ENCODE results near the gene THEMIS. TPM values are rescaled to one million over a fixed set of nuclear protein-coding genes. Genes with fewer than 3 reads are reported as not detected.

THEMIS gene
- polyA plus RNA-seq, 1 donor (not counting 4 experiments of a cell fraction or from before 2014, with no cell fraction given), result not detected

DNA sequence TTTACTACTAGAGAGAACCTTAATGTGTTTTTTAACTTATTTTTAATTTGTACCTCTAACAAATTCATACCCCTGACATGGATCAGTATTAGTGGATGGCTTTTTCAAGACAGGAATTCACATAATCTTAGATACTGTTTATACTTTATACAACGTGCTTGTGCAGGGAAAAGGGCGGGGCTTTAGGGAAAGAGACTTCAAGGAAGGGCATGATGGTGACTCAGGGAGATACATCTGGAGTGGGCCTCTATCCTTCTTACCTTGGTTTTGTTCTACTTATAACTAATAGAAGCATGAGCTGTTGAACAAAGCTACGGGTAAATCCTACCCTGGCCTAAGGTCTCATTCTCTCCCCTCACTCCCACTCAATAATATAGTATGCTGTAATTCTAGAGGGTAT lies 163.1 kb downstream of the THEMIS start:
- H3K4me2 ChIP-seq (ENCODE audit: control insufficient read depth, extremely low read depth, insufficient read depth, low read depth, low read length), result no peak overlapping the region
- no peaks in the 10 kb centered on the region for H3K4me1 ChIP-seq (ENCODE audit: control insufficient read depth, extremely low read depth, insufficient read depth, low read length)
- no peak overlapping the region for H3K27ac ChIP-seq (ENCODE audit: control insufficient read depth, insufficient read depth, low read length)
- no peaks in the 10 kb centered on the region for H4K20me1 ChIP-seq (ENCODE audit: control insufficient read depth, extremely low read depth, insufficient read depth, low read length)
- no peak for DNase-seq (ENCODE audit: low read depth, low spot score)
- no peak for TF ChIP-seq EZH2 (IDR thresholded peaks at IDR 0.05; ENCODE audit: low read length)
- TF ChIP-seq, protein P1, sequence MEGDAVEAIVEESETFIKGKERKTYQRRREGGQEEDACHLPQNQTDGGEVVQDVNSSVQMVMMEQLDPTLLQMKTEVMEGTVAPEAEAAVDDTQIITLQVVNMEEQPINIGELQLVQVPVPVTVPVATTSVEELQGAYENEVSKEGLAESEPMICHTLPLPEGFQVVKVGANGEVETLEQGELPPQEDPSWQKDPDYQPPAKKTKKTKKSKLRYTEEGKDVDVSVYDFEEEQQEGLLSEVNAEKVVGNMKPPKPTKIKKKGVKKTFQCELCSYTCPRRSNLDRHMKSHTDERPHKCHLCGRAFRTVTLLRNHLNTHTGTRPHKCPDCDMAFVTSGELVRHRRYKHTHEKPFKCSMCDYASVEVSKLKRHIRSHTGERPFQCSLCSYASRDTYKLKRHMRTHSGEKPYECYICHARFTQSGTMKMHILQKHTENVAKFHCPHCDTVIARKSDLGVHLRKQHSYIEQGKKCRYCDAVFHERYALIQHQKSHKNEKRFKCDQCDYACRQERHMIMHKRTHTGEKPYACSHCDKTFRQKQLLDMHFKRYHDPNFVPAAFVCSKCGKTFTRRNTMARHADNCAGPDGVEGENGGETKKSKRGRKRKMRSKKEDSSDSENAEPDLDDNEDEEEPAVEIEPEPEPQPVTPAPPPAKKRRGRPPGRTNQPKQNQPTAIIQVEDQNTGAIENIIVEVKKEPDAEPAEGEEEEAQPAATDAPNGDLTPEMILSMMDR (optimal IDR thresholded peaks at IDR 0.05 in 1 of 3, IDR thresholded peaks at IDR 0.05 in 1 of 3, conservative IDR thresholded peaks at IDR 0.05 in 1 of 3; ENCODE audit: extremely low read depth in 1 of 3, insufficient read depth in 2 of 3, low read length in 3 of 3), result no peak
- no peaks in the 10 kb centered on the region for H3K36me3 ChIP-seq (ENCODE audit: control insufficient read depth in 2 of 2, extremely low read depth in 1 of 2, insufficient read depth in 2 of 2, low read length in 2 of 2)
- H3K79me2 ChIP-seq (ENCODE audit: control insufficient read depth, insufficient read depth, low read length), result no peaks in the 10 kb centered on the region
- H2AFZ ChIP-seq (ENCODE audit: control insufficient read depth, low read length), result no peak overlapping the region
- H3K9ac ChIP-seq (ENCODE audit: control insufficient read depth, extremely low read depth, insufficient read depth, low read length), result no peak overlapping the region
- H3K9me3 ChIP-seq (ENCODE audit: control insufficient read depth, low read depth, low read length), result no peaks in the 10 kb centered on the region
- FAIRE-seq, result no peak
- dilution Hi-C loops (cut with MboI; ENCODE audit: extremely low pct_ligation_motif_present, low sequenced_read_pairs), result no loop called here
- no peaks in the 10 kb centered on the region for H3K9me1 ChIP-seq (ENCODE audit: control insufficient read depth, extremely low read depth, insufficient read depth, low read length)
- no peak overlapping the region for H3K4me3 ChIP-seq (ENCODE audit: control insufficient read depth in 2 of 3, extremely low read depth in 1 of 3, insufficient read depth in 2 of 3, low read depth in 1 of 3, low read length in 3 of 3)
- H3K27me3 ChIP-seq (ENCODE audit: control insufficient read depth, extremely low read depth, insufficient read depth, low read length), result no peaks in the 10 kb centered on the region

DNA sequence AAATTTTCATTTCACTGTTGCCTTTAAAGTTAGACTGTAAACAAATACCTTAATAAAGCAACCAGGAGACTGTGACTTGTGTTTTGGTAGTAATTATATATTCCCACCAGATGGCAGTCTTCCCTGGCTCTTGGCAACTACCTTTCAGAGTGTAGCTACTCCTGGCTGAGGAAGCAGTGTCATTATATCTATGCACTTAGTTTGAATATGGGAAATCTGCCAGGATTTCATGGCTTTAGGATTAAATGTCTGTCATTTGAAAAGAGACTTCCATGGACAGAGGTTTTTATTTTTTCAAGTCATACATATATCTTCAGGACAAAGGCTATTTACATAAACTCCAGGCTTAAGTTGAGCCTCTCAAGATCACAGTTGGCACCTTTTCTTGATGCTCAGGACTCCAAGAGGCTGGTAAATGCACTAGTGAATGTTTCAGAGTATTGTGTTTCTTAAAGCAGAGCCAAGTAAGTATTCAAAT lies 163.8 kb downstream of the THEMIS start:
- dilution Hi-C loops (cut with MboI; ENCODE audit: extremely low pct_ligation_motif_present, low sequenced_read_pairs), result no loop called here
- FAIRE-seq (peak; percentile 75), DNase-seq (ENCODE audit: low read depth, low spot score) (peak; percentile 38)
- Histone ChIP-seq H3K4me2 (ENCODE audit: control insufficient read depth, extremely low read depth, insufficient read depth, low read depth, low read length) (no peak overlapping the region), H3K9me1 (ENCODE audit: control insufficient read depth, extremely low read depth, insufficient read depth, low read length) (no peaks in the 10 kb centered on the region), H3K9me3 (ENCODE audit: control insufficient read depth, low read depth, low read length) (no peaks in the 10 kb centered on the region), H3K27ac (ENCODE audit: control insufficient read depth, insufficient read depth, low read length) (no peak overlapping the region), H3K4me1 (ENCODE audit: control insufficient read depth, extremely low read depth, insufficient read depth, low read length) (no peaks in the 10 kb centered on the region), H3K27me3 (ENCODE audit: control insufficient read depth, extremely low read depth, insufficient read depth, low read length) (no peaks in the 10 kb centered on the region), H3K79me2 (ENCODE audit: control insufficient read depth, insufficient read depth, low read length) (no peaks in the 10 kb centered on the region), H4K20me1 (ENCODE audit: control insufficient read depth, extremely low read depth, insufficient read depth, low read length) (no peaks in the 10 kb centered on the region), H3K4me3 (ENCODE audit: control insufficient read depth in 2 of 3, extremely low read depth in 1 of 3, insufficient read depth in 2 of 3, low read depth in 1 of 3, low read length in 3 of 3) (no peak overlapping the region), H3K36me3 (ENCODE audit: control insufficient read depth in 2 of 2, extremely low read depth in 1 of 2, insufficient read depth in 2 of 2, low read length in 2 of 2) (no peaks in the 10 kb centered on the region), H3K9ac (ENCODE audit: control insufficient read depth, extremely low read depth, insufficient read depth, low read length) (no peak overlapping the region), H2AFZ (ENCODE audit: control insufficient read depth, low read length) (no peak overlapping the region)
- TF ChIP-seq, protein P1 (optimal IDR thresholded peaks at IDR 0.05 in 1 of 3, IDR thresholded peaks at IDR 0.05 in 1 of 3, conservative IDR thresholded peaks at IDR 0.05 in 1 of 3; ENCODE audit: extremely low read depth in 1 of 3, insufficient read depth in 2 of 3, low read length in 3 of 3), result peak; percentile 47 to 62 (median 58)
- TF ChIP-seq EZH2 (IDR thresholded peaks at IDR 0.05; ENCODE audit: low read length), result no peak
